GM19023 (cell line): ENCODE data around the gene ERC2.
"Not testable (repeated sequence)": the region's sequence is repeated elsewhere in the genome, so short reads cannot be mapped to it uniquely, and the experiment has no call there.

Experiments
- ATAC-seq: cut with Tn5 transposase; IDR thresholded peaks from one replicate; pipeline ENCODE4 v1.9.1; 2021; ENCODE audit warnings: mild to moderate bottlenecking, moderate library complexity; ENCODE audit not compliant: unreplicated experiment

ERC2 gene

DNA sequence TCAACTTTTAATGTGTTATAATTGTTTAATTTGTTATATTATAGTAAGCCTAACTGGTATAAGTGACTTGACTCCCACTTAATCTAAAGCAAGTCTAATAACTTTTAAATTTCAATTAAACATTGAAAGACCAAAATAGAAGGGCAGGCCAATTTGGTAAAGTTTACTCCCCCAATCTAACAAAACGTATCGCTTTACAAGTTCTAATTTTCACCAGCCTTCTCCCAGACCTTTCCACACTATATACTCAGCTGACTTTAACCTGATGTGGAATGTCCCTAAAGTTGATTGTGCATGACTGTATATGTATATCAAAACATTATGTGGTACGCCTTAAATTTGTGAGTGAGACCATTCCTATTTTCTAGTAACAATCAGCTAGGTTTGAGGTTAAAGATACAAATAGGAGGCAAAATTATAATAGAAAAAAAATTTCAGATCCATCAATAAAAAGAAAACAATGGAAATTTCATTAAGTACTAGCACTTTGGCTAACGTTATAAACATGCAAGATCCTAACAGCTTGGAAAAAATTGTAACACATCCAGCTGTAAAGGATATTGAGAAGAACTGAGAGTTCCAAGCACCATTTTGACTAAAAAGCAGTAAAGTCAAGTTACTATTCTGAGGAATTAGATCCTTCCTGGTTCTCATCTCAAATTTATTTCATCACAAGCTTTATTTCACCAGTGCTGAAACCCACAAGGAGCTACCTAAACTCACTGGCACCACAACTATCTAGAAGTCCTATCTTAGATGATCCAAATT, 199.5 kb downstream of the ERC2 start:
- no peak for ATAC-seq

DNA sequence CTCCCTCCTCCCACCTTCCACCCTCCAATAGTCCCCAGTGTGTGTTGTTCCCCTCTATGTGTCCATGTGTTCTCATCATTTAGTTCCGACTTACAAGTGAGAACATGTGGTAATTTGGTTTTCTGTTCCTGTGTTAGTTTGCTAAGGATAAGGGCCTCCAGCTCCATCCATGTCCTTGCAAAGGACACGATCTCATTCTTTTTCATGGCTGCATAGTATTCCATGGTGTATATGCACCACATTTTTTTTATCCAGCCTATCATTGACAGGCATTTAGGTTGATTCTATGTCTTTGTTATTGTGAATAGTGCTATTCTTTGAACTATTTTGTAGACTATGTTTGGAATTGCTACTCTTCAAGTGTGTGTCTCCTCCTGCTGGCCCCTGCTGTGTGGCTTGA, 206.4 kb downstream of the ERC2 start:
- not testable (repeated sequence) for ATAC-seq

DNA sequence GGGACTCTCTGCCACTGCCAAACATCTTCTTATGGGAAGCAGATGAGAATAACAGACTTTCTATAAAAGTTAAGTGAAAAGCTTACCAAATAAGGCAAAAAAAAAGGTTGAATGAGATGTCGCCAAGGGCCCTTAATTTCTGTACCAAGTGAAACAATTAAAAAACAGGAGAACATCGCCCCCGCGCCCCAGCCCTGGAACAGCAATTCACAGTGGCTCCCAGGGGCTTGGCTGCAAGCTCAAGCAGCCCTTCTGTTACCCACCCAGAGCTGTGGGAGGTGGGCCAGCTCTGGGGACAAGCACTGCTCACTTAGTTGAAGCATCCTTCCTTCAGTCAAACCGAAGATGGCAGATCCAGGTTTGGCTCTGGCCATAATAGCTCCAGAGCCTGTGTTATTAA, 208.0 kb downstream of the ERC2 start:
- ATAC-seq = no peak

DNA sequence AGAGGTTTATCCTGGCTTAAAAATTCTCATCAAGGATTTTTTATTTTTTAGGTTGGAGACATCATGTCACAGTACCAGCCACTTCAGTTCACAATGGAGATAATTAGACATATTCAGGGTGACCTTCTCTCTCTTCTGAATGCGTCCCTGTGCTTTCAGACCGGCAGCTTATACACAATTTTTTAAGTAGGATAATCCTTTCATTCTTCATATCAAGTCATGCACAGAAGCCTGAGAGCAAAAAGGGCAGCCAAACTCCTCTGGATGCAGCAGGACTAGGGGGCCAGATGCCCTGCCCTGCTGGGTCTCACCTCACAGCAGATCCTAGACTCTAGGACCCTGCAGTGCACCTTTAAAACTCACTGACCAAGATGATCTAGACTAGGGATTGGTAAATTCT, 210.4 kb downstream of the ERC2 start:
- ATAC-seq = no peak

DNA sequence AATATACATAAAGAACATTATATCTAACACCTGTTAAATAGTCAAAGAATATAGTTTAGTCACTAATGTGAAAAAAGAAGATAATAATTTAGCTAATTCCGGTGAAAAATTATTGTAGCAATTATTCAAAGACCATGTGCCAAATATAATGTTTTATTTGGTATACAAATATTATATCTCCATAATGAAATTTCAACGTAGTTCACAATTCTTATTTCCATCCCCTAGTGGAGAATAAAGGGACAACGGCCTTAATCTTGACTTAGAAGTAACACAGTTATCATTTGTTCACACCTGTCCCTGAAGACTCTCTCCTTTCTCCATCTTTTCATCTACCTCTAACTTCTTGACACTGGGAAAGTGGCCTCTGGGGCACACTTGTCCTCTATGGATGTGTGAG, 213.4 kb downstream of the ERC2 start:
- no peak for ATAC-seq

DNA sequence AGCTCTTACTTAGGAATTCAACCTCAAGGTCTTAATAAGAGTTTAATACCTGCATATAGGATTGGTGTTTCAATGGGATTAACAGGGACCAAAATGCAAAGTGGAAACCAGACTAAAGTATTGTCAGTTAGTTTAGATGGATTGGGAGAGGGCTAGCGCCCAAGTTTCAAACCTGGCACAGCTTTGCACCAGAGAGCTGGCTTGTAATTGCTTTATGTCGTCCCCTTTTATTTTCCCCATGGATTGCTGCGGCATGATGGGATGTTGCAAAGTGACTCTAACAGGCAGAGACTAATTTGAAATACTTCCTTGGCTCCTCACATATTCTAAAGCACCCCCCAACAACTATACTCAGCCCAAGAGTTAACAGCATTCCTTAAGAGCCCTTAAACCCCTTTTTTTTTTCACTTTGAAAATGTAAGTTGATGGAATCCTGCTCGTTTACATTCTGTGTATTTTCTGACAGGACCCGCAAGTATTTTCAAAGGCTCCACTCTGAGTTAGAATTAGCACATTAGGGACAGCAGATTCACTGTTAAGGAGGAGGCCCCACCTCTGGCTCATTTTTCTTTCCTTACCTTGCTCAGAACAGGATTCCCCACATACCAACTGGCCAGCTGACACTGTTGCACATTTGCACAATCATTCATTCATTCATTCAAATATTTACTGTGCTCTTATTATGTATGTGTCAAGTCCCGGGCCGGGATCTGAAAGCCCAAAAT, 214.2 kb downstream of the ERC2 start:
- no peak for ATAC-seq

DNA sequence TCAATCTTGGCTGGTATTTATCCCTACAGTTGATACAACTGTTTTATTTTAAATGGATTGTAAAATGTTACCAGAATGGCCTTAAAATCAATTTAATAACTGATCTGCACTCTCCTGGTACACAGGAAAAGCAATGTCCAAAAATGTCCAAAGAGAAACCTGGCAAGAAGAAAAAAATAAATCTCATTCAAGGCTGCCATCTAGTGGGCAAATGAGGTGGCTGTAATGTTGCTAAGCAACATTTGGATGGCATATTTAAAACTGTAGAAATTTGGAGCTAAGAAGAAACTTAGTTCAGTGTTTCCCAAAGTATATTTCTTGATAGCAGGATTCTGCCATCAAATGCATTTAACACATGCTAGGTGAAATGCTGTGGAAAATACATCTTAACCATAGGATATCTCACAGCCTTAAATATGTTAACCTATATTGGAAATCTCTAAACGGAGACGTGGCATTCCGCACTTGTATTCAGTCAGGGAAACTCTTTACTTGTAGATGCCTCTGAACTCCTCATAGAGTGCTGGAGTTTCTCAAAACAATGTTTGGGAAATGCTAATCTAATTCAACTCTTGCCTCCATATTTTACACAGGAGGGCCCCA, 216.8 kb downstream of the ERC2 start:
- ATAC-seq = no peak

DNA sequence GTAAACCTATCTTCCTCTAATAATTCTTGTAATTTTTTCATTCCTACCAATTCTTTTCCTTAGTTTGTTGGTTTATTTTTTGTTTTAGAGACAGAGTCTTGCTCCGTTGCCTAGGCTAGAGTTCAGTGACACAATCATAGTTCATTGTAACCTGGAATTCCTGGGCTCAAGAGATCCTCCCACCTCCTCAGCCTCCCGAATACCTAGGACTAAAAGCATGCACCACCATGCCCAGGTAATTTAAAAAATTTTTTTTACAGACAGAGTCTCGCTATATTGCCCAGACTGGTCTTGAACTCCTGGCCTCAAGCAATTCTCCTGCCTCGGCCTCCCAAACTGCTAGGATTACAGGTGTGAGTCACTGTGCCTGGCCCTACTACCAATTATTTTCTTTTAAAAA, 220.2 kb downstream of the ERC2 start:
- no peak for ATAC-seq

DNA sequence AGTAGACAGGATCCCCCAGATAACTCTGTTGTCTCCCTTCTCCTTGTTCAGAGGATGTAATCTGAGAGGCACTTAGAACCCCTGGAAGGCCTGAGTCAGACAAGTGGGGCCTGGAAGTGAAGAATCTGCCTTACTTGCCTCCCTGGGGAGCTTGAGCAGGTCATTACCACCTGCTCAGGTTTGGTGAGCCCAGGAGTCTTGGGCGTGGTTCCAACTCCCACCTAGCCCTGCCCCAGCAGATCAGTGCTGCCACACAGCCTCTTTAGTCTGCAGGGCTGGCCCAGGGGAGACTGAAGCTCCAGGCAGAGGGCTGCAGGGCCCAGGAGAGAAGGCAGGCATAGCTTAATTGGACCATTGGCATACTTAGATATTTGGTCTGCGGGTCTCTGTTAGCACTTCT, 230.0 kb downstream of the ERC2 start:
- no peak for ATAC-seq

DNA sequence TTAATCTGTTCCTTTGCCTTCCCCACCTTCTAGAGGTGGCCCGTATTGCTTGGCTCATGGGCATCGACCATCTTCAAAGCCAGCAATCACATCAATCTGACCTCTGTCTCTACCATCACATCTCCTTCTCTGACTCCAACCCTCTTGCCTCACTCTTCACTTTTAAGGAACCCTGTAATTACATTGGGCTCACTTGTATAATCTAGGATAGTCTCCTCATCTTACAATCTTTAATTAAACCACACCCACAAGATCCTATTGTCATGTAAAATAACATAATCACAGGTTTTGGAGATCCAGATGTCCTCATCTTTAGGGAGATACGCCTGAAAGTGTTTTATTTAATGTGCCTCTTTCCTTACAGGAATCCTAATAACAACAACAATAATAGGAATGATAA, 234.5 kb downstream of the ERC2 start:
- ATAC-seq = no peak

DNA sequence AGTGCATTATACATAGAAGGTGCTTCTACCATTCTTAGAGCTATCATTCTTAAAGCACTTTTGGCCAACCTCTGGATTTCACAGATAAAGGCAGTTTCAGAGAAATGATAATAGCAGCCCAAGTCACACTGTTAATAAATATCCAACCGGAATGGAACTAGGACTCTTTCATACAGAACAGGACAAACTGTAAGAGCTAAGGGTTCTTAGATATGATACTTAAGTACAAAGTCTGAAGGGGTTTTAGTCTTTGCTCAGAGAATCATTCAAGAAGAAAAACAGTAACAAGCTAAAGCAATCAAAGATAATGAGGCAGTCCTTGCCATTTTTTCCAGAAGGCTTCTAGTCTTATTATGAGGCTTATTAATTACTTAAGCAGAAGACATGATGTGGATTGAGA, 239.0 kb downstream of the ERC2 start:
- ATAC-seq = no peak

DNA sequence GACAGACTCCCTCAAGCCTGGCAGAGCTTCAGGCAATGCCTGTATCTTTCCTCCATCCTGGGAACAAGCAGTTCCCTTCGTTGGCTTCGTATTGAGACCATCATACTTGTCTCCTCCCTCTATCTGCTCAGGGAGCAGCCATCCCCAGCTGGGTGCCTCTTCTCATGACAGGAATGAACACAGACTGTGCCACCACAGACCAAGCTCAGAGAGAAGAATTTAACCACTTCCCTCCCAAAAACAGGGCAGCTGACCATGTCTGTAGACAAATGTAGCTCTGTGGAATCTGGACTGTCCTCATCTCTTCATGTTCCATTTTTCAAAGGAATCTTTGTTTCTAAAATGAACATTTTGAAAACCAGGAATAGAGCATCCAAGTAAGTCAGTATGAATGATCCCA, 245.4 kb downstream of the ERC2 start:
- no peak for ATAC-seq

DNA sequence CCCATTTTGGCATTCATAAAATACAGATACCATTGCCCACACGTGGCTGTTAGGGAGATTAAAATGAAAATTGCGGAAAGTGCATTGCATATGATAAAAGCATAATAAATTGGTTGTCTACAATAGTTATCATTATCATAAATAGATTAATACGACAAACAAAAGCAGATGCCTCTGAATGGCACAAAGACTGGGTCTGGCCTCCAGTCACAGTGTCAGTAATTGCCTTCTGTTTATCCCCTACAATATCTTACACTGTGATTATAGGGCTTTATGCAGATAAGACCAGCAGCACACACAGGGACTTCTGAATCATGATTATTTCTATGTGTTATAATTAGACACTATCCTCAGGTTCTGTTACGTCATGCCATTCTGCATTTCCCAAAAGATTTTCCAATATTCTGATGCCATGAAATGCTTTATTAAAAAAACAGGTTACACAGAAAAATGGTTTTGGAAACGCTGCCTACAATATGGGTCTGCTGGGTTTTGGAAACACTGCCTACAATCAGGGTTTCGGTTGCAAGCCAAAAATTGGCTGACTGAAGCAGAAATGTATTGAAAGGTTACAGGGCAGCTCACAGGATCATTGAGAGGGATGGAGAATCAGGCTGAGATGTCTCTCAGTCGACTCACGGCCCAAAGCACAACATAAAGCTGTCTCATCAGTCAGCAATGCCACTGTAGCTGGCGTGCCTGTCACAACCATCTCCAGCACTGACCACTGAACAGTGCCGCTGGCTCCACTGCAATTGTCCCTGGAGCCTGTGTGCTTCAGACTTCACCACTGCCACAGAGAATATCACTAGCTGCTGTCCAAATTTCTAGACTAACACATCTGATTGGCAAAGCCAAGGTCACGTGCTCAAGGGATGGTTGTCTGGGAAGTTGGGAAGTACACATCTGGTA, 248.1 kb downstream of the ERC2 start:
- ATAC-seq = no peak

DNA sequence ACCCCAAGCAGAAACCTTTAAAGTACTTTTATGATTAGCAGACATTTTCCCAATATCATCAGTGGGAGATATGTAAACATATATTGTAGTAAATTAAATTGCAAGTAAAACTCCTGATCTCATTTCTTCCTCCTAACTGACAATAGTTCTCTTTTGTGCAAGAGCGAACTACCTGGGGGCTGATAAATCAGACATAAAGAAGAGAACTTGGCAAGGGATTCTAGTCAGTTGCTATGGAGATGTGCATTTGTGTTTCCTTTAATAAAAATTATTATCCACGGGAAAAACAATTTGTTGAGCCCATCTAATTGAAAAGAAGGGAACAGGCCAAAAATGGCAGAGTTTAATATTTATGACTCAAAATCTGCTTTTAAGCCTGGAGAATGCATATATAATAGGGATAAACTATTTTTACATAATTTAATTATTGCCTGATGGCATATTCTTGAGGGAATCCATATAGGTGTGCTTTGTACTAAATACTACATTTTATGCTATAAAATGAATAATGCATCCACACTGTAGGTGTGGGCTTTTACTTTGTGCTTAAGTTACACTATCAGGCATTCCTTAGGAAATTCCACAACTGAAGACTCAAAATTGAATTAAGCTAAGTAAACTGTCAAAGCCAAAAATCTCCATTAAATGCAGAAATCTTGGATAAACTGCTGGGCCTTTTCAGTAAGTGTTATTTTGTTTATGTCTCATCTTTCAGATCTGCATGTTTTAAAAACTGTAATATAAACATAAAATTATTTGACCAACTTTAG, 258.1 kb downstream of the ERC2 start:
- ATAC-seq = no peak

DNA sequence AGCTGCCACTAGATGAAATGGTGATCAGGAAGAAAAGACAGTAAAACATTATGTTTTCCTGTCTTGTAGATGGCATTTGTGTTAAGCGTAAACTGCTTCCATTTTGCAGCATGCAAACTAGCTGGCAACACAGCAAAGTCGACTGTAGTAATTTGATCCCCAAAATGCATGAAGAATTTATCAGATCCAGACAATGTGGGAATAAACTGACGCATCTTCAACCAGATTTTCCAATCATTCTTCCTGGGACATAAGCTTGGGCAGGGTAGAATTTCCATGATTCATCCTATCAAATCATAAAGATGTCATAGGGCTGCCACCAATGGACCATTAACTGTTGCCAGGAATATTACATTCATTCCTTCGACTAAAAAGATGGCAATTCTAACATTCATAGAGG, 260.3 kb downstream of the ERC2 start:
- no peak for ATAC-seq

DNA sequence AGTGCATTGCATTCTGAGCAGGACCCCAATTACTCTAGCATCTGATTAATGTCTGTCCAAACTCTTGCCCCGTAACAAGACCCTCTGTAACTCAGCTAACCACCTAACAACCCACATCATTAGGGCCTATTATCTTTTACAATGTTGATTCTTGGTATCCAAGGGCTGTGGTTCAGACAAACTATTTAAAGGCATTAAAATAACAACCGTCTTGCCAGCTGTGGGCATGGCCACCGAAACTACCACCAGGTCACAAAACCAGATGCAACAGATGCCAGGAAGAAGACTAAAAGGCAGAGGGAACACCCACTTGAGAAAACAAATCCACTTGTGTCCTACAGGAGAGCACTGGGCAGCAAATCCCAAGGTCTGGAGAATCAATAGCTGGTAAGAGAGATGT, 262.9 kb downstream of the ERC2 start:
- no peak for ATAC-seq

DNA sequence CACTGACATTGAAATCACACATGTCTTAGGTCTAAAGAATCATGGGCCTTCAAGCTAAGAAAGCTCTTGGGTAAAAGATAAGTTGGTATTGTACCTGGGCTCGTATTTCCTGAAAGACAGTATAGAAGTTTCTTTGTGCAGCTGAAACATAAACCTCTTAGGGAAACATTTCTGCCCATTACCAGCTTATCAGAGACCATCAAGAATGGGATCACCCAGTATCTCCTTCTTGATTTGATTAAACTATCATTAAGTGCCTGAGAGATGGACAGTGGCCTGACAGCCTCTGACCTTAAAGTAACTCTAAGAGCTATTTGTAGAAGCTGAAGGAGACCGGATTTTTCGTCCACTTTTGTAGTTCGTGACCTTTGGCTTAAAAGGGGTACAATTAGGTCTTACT, 265.3 kb downstream of the ERC2 start:
- ATAC-seq = no peak

DNA sequence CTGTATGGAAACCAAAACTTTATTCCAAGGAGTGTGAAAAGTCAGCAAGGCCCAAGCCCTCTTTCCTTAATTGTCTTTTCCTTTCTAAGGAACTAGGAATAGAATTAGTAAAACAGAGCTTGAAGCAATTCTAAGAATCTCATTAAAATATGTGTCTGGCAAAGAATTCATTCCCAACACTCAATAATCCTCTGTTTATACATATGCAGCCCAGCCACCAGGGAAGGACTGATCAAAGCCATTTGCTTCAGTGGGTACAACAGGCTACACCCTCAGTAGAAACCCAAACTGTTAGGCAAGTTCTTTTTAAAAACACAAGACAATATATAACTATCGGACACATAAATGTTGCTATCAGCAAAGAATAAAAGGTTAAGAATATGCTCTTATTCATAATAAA, 266.9 kb downstream of the ERC2 start:
- no peak for ATAC-seq

DNA sequence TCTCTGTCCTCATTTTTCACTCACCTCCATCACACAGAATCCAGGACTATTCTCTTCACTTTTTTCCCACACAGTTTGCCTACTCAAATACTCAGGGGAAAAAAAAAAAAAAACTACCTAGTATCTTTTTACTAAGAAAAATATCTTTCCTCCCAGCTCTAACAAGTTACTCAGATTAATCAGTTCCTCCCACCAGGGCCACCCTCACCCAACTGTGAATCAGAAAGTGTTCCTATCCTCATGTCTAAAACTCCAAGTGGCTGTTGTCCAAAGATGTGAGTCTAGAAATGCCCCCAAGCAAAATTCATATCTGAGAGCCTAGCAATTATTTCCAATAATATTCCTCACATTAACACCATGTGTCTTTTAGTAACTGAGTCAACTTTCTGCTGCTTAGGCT, 268.0 kb downstream of the ERC2 start:
- no peak for ATAC-seq

DNA sequence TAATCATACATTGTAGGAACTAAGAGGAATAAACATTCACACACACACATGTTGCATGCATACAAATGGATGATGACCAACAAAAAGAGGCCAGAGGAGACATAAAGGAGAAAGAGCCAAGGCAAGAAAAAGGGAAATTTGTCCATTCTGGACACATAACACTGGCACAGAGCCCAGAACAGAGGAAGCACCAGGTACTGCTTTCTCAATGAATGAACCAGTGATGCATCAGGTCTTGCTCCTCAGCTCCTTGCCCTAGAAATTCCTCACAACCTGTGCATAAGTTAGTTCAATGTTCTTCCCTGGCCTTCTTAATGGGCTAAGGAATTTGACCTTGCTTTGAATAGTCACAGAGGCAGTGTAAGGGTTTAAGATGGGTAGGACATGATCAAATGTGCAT, 270.3 kb downstream of the ERC2 start:
- ATAC-seq = no peak
